OCI-M2 (cell line): ENCODE results near the gene KIF26A.

Experiments used
- DNase-seq: peaks from one replicate; lab custom pipeline; 2025; ENCODE audit not compliant: unreplicated experiment; lab: John Stamatoyannopoulos, UW

The KIF26A gene

GRCh38 chr14:104175041-104175440 lies 36.7 kb downstream of the KIF26A start:
- no peak for DNase-seq

DNA sequence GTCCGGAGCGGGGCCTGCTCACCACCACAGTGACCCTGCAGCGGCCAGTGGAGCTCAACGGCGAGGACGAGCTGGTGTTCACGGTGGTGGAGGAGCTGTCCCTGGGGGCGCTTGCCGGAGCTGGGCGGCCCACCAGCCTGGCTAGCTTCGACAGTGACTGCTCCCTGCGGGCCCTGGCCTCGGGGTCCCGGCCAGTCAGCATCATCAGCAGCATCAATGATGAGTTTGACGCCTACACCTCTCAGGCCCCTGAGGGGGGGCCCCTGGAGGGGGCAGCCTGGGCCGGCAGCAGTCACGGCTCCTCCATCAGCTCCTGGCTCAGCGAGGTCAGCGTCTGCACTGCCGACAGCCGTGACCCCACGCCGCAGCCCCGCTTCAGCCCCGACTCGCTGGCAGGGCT lies 37.4 kb downstream of the KIF26A start:
- DNase-seq = no peak

- no peak for DNase-seq
Observed at GRCh38 chr14:104176611-104177010, 38.2 kb downstream of the KIF26A start.

DNA sequence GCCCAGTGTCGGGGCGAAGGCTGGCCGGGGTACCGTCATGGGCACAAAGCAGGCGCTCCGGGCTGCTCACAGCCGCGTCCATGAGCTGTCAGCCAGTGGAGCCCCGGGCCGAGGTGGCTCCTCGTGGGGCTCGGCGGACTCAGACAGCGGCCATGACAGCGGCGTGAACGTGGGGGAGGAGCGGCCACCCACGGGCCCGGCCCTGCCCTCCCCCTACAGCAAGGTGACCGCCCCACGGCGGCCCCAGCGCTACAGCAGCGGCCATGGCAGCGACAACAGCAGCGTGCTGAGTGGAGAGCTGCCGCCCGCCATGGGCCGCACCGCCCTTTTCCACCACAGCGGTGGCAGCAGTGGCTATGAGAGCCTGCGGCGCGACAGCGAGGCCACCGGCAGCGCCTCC lies 39.0 kb downstream of the KIF26A start:
- no peak for DNase-seq

GRCh38 chr14:104178279-104178678 lies 39.9 kb downstream of the KIF26A start:
- no peak for DNase-seq

- no peak for DNase-seq
Observed at GRCh38 chr14:104179126-104179525, 40.7 kb downstream of the KIF26A start.

DNA sequence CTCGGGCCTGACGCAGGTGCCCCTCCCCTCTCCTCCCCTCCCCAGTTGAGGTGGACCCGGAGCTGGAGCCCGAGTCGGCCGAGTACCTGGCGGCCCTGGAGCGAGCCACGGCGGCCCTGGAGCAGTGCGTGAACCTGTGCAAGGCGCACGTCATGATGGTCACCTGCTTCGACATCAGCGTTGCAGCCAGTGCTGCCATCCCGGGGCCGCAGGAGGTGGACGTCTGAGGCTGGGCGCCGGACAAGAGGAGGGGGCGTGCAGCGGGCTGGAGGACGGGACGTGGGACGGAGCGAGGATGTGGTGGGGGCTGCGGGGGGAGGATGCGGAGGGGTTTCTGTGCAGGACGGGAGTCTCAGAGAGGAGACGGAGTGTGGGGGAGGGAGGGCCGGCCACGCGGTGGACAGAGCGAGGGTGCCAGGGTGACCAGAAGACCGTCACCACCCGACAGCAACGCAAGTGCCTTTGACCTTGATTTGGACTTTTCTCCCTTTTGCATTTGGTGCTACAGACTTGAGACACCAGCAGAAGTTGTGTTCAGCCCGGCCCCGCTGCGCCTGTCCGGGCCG lies 41.3 kb downstream of the KIF26A start:
- DNase-seq = no peak

GRCh38 chr14:104180561-104181165 lies 42.3 kb downstream of the KIF26A start:
- no peak for DNase-seq

GRCh38 chr14:104181761-104182530 lies 43.6 kb downstream of the KIF26A start:
- no peak for DNase-seq

DNA sequence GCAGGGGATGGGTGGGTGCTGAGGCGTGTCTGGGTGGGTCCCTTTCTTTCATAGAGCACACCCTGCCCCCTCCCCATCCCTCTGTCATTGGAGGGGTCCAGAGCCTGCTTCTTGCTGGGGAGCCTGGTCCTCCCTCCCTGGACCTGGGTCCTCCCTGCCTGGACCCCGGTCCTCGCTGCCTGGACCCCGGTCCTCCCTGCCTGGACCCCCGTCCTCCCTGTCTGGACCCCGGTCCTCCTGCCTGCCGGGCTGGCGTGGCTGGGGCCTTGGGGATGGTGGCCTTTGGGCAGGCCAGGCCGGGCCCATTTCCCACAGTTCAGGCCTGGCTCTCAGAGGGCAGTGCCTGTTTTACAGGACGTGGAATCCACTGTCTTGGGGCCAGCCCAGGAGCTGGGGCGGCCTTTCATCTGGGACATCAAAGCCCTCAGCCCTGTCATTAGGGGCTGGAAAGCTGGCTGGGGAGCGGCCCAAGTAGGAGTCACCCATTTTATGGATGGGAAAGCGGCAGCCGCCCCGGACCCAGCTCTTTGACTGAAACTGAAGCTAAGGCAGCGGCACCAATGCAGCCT lies 44.6 kb downstream of the KIF26A start:
- DNase-seq = no peak

DNA sequence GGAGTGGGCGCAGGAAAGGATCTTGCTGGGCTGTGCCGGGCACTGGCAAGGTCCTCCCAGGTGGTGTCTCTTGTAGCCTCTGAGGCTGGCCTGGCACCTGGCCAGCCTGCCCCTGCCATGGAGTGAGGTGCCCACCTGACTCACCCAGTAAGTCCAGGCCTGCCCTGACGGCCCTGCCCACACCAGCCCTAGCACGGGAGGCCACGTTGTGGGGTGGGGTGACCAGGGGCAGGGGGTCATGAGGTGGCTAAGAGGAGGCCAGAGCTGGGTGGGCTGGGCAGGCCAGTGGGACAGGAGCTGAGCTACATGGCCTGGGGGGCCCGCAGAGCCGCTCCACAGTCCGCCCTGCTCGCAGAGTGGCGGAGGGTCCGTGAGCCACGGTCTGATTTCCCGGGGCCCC lies 45.4 kb downstream of the KIF26A start:
- no peak for DNase-seq

- no peak for DNase-seq
Observed at GRCh38 chr14:104184506-104184905, 46.1 kb downstream of the KIF26A start.

DNA sequence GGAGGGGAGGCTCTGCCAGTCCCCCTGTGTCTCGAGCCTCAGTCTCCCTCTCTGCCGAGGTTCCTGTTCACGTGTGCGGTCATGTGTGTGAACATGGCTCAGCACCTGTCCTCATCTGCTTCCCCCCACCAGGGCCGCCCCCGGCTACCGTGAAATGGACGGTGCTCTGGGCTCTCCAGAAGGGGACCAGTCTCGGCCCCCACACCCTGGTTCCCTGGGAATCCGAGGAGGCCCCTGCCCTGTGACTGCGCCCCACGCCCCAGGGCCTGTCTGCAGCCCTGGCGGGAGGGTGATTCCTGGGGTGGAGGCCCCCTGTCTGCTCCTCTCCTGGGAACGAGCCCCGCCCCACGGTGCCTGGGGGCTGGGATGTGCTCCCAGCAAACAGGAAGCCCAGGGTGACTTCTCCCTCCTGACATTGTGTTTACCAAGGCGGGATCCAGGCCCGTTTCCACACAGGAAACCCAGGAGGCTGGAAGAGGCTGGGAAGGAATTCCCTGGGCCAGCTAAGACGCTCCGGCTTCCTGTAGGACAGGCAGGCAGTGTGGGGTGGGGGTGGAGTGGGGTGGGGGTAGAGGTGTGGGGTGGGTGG lies 46.6 kb downstream of the KIF26A start:
- no peak for DNase-seq

- DNase-seq = no peak
Observed at GRCh38 chr14:104185916-104186495, 47.6 kb downstream of the KIF26A start.

DNA sequence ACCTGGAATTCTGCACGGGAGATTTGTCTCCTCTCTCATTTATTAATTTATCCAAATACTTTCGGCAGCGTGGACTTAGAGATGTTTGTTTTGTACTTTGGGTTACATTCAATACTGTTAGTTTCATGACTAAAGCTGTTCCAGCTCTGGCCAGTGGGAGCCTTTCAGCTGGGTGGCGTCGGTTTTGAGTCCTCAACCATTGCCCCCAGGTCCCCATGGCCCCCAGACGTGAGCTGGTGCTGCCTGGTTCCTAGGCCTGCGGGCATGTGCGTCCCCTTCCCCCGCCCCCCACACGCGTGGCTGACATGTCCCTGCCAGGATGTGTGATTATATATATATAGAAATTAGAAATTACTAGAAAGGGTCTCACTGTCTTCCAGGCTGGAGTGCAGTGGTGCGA lies 48.2 kb downstream of the KIF26A start:
- no peak for DNase-seq

GRCh38 chr14:104187121-104187889 lies 48.9 kb downstream of the KIF26A start:
- no peak for DNase-seq

- no peak for DNase-seq
Observed at GRCh38 chr14:104187931-104188726, 49.7 kb downstream of the KIF26A start.

- DNase-seq = no peak
Observed at GRCh38 chr14:104188727-104189400, 50.5 kb downstream of the KIF26A start.

GRCh38 chr14:104189629-104190335 lies 51.4 kb downstream of the KIF26A start:
- DNase-seq = no peak
